Measurements from ENCODE around the gene MAN1C1.
"Not testable (repeated sequence)": the region's sequence is repeated elsewhere in the genome, so short reads cannot be mapped to it uniquely, and the experiment has no call there.

MAN1C1 gene

DNA sequence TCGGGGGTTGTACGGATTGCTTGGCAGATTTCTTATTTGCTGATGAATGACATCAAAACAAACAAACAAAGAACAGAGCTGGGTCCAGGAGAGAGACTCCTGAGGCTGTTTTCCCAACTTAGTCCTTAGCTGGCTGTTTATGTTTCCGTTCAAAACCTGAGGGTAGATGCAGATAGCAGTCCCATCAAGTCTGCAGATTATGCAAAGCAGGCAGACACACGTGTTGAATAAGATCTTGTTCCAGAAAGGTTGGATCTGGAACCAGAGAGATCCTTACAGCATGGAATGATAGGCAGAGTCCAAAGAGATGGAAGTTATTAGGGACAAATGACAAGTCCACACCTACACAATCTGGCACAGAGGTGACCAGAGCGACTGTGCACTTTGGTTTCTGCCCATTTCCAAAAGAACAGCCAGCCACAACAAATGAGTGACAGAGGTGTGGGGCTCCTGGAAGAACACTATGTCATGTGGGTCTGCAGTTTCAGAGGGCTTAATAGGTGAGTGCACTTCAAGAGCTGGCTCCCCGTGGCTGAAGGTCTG lies 65.5 kb downstream of the MAN1C1 start:
- DNase-seq: no peak

- DNase-seq: no peak
Measured at GRCh38 chr1:25683177-25683576, 66.6 kb downstream of the MAN1C1 start.

DNA sequence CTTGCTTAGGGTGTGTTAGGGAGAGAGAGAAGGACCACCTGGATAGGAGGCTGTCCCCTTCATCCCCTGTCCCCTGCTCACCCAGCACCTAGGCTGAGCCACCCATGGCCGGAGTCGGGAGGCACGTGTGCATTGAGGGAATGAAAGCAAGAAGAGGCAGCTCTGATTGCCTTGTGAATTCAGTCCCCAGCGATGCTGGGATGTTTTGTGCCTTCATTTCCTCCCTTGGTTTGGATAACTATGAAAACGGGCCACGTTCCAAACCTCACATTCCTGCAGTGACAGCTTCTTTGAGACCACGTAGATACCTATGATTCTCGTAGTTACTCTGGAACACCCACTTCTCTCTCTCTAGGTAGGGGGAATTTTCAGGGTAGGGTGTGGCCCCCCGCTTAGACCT lies 67.1 kb downstream of the MAN1C1 start:
- DNase-seq: no peak

DNA sequence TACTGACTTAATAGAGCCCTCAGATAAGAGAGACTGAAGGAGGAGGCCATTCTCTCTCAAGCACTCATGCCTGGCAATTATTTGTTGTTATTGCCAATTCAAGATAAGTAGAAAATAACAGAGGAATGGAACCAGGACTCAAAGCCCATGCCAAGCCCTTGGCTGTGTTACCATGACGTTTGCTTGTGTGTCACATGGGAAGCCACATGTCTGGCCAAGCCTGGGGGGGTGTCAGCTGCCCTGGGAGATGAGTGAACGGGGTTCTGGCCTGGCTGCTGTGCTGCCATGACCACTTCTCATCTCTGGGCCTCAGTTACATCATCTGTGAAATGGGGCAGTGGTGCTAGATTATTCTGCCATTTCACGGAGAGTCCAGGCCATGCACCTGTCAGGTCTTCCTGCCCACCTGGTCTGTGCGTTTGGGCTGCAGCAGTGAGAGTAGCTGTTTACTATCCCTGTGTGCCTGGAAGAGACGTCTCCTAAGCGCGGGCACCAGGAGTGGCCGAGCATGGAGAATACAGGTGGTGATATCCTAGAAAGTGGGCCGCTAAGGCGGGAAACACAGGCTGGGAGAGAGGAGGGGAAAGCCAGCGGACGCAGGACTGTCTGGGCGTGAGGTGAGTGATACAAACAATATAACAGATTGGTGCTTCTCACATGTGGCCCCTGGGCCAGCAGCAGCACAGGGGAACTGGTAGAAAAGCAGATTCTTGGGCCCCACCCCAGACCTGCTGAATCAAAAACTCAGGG lies 67.8 kb downstream of the MAN1C1 start:
- no peak for DNase-seq

GRCh38 chr1:25685211-25685750 lies 68.7 kb downstream of the MAN1C1 start:
- DNase-seq: no peak

DNA sequence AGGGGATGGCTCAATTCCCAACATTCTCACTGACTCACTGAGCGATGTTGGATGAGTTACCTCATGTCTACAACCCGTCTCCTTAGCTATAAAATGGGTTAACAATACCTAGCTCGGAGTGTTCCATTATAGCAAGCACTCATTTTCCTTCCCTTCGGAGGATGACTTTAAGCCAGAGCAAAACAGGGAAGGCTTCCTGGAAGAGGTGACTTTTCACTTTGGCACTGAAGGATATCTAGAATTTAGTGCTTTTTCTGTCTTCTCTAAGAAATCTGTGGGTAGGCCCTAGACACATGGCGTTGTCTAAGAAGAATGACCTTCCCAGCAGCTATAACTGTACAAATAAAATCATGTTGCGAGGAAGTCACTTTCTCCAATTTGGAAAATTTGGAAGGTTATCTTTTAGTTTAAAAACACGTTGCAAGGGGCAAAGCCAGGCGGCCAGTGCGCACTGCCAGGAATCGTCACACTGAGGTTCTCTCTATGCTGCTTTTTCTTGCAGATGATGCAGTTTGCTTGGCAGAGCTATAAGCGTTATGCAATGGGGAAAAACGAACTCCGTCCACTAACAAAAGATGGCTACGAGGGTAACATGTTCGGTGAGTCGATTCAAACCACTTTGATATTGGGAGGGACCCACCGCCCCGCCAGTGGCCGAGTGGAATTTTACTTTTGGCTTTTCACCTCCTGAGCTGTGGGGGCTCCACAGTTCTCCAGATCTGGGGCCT lies 69.5 kb downstream of the MAN1C1 start:
- DNase-seq: peak in 1 of 2 experiments; percentile 18

DNA sequence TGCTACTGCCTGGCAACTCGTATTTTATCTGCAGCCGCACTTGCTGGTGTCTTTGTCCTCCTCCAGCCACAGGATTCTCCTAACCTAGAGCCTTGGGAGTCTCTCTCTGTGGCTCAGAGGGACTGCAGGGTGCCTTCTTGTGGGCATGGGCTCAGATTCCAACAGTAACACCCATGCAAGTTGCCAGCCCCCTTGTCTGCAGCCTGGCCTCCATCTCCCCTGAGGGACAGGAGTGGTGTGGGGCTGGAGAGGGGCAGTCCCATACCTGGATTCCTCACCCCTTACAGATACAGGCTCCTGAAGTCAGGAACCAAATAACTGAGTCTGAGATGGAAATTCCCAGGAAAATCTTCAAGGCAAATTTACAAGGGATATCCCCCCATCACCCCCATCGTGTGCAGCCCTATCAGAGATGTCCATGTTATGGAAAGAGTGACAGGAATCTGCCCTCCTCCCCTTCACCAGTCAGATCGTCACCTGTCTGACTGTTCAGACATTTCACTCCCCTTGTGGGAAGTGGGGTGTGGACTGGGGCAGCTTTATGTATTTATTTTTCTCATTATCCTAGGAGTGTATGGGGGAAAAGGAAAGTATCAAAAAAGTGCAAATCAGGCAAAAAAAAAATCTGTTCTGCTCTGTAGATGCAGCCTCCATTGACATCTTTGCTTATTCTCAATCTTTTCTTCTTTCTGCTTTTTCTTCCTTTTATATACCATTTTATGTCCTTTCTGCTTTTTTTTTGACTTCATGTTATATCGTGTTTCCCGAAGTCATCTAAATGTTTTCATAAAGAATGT lies 70.8 kb downstream of the MAN1C1 start:
- no peak for DNase-seq

DNA sequence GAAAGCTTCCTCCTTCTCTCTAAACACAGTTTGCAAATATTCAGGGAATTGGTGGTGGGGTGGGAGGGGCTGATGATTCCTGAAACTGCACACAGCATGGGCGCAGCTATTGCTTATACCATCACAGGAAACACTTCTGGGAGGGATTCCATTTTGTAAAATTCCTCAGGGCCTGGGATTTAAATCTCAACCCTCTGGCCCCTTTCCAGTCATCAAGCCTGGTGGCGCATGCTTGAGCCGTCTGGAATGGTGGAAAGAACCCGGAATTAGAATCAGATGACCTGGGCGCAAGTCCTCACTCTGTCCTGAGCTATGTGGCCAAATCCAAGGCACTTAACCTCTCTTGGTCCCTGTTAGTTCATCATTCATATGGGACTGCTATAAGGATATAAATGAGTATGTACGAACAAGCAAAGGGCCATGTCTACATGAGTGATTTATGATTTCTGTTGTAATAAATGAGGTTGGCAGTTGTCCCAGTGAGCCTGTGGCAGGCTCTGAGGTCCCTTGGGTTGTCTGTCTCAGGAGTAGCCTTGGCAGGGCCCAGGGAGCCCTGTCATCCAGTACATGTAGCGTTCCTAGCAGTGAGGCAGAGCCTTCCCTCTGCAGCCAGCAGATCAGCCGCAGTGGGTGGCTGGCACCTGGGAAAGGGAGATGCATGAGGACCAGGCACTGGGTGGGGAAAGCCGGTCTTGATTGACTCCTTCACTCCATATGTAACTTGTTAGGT lies 72.0 kb downstream of the MAN1C1 start:
- peak in 1 of 2 experiments; percentile 70 for DNase-seq

DNA sequence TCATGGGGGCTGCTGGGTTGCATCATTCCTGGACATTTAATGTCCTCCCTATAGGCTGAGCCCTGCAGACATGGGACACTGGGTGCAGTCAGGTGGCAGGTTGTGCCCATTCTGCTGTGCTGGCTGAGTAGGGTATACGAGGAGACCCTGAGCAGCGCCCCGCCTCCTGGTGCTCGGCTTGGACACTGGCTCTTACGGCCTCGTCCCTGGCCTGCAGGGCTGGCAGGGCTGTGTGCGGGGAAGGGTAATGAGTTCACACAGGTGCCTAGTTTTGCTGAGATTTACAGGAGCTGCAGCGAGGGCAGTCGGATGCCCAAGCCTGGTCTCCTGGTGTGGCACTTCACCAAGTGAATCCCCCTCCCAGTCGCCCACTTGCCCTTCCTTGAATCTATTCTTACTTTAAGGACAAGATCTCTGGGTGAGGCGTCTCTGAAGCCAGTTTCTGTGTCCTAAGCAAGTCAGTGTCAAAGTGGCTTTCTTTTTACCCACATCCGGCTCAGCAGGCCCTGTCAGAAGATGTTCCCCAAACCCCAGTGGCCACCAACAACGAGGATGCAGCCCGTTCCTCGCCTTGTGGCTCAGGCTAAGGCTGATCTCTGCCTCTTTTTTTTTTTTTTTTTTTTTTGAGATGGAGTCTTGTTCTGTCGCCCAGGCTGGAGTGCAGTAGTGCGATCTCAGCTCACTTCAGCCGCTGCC lies 73.2 kb downstream of the MAN1C1 start:
- DNase-seq: no peak

- no peak for DNase-seq
Measured at GRCh38 chr1:25690396-25690956, 73.9 kb downstream of the MAN1C1 start.

DNA sequence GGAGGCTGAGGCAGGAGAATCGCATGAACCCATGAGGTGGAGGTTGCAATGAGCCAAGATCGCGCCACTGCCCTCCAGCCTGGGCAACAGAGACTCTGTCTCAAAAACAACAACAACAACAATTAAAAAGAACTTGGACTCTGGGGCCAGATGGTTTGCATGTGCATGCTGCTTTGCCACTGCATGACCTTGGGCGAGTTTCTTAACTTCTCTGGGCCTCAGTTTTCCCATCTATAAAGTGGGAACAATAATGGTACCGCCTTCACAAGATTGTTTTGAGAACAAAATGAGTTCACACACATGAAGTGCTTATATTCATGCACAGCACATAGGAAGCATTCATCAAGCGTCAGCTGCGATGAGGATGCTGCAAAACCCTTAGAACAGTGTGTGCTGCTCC lies 74.6 kb downstream of the MAN1C1 start:
- DNase-seq: no peak

GRCh38 chr1:25692560-25692959 lies 76.0 kb downstream of the MAN1C1 start:
- no peak for DNase-seq

GRCh38 chr1:25694167-25695007 lies 77.8 kb downstream of the MAN1C1 start:
- DNase-seq: no peak

GRCh38 chr1:25695090-25695770 lies 78.6 kb downstream of the MAN1C1 start:
- DNase-seq: no peak

GRCh38 chr1:25695771-25696311 lies 79.2 kb downstream of the MAN1C1 start:
- no peak for DNase-seq

- DNase-seq: not testable (repeated sequence)
Measured at GRCh38 chr1:25696643-25697042, 80.1 kb downstream of the MAN1C1 start.

DNA sequence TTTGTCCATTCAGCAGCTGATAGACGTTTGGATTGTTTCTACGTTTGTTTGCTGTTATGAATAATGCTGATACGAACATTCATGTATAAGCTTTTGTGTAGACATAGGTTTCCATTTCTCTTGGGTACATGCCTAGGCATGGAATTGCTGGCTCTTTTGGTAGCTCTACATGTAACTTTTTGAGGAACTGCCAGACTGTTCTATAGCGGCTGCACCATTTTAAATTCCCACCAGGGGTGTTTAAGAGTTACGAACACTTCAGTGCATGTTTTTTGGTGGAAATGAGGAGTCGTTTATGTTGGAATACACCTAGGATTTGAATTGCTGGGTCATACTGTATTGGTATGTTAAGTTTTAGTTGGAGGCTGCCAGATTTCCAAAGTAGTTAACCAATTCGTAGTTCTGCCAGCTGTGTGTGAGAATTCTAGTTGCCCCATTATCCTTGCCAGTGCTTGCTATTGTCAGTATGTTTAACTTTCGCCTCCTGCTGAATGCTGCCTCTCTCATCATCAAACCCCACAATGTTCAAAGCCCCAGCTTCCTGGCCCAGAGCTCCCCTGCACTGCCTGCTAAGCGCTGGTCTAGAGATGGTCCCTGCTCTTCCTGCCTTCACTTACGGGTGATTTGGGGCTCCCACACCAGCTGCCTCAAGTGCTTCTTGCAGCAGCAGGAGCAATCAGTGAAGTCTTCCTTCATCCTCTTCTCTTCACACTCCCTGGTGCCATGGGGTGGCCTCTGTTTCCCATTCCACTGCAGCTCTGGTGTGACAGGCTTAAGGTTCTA lies 81.0 kb downstream of the MAN1C1 start:
- no peak for DNase-seq

- no peak for DNase-seq
Measured at GRCh38 chr1:25698252-25698651, 81.7 kb downstream of the MAN1C1 start.

- not testable (repeated sequence) for DNase-seq
Measured at GRCh38 chr1:25699059-25699458, 82.5 kb downstream of the MAN1C1 start.

Measured in cerebellar nuclear complex (tissue), 1 donor.